Activated CD4-positive, alpha-beta T cell treated with anti-CD3 and anti-CD28 coated beads, Interleukin-2, Interleukin-6, amounts not matched to agents 100 ng/mL and 50 ng/mL, durations not matched to agents 16 hours and 8 hours (primary cell): ENCODE data around the gene ANKRD13D.

Experiments used
- DNase-seq: peaks from one replicate; pipeline ENCODE4 v3.0.0-alpha.2; 2020

The ANKRD13D gene

DNA sequence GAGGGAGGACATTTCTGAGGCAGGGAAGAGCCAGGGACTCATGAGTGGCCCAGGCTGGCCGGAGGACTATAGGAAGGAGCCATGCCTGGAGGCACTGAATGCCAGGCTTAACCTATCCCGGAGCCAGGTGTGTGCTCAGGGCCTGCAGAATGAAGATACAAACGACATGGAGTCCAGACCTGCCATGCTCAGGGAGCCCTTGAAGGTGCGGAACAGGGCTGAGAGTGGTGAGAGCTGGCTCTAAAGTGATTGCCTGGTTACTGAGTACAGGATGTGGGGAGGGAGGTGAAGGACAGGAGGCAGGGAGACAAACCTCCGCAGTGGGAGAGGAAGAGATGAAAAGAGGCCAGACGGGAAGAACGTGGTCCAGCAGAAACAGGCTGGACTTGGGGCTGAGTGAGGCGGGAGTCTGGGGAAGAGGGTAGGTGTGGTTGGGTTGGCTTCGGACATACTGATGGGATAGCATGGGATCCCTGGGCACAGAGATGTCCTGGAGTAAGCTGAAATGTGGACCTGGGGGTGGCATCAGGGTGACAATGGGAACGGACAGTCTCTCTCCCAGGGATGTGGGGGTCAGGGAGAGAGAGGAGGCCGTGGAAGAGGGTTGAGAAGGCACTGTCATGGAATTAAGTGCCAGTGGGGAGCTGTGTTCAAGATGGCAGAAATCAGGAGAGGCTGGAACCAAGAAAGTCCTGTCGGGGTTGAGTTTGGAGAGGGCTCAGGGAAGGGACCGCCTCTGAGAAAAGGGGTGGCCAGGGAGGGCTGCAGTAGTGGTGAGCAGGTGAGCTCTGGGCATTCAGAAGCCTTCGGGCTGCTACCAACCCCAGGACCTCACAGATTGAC lies 1.5 kb upstream of the ANKRD13D start:
- DNase-seq = peak; percentile 70

DNA sequence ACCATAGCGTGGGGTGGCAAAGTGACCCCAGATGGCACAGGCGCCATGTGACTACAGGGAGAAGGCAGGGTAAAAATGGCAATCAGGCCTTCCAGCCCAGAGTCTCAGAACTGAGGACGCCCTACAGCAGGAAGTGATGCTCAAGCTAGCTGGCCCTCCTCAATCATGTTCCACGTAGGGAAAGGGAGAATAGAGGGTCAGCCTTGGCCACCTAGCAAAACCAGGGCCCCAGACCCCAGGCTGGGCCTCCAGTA lies 978 bp upstream of the ANKRD13D start:
- no peak for DNase-seq

DNA sequence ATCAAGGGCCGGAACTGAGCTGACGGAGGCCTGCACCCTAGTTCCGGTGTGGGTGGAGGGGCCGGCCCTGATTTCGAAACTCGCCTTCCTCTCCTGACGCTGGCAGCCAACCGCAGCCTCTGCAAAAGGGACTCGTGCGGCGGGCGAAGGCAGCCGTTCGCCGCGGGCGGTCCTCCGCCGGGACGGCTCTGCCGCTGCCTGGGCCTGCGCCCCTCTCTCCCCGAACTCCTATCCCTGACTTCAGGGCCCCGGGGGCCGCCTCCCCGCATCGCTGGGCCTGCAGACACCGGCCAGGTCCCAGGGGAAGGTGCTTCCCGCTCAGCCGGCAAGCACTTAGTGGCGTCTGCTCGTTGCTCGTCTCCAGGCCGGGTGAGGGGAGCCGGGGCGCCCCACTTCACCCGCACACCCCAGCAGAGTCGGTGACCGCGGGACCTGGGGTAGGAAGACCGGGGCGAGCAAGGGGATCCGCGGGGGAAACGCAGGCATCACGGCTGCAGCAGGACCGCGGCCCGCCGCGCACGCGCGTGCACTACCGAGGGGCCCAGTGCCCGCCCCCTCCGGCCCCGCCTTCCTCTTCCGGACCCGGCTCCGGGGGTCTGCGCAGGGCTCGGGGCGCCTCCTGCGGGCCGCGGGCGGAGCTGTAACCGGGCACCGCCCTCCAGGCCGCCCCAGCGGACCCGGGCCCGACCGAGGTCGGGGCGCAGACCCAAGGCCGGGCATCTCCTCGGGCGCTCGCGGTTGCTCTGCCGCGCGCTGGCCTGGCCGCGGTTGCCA lies 464 bp upstream of the ANKRD13D start:
- DNase-seq = peak; percentile 95

DNA sequence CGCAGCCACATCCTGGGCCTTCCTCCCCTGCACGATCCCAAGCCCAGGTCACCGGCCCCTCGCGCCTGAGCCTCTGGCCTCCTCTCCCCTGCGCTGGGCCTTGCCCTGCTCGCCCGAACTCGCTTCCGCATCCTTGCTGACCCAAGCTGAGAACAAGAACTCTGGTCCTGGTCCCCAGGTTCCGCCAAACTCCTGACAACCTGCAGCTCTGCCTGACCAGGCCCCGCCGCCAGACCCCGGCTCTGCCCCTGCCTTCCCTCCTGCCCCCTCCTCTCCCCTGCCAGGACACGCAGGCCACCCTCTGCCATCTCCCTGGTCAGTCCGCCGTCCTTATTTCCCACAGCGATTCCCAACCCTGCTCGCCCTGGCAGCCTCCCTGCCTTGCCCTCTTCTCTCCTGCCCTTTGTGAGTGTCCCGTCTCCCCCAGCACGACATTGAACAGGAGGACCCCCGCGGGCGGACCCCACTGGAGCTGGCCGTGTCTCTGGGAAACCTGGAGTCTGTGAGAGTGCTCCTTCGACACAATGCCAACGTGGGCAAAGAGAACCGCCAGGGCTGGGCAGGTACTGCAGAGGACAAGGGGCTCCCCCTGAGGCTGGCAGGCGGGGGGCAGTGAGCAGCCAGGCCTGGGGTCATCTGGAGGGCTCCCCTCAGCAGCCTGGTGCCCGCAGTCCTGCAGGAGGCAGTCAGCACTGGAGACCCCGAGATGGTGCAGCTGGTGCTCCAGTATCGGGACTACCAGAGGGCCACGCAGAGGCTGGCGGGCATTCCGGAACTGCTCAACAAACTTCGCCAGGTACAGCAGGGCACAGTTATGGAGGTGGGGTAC lies 762 bp downstream of the ANKRD13D start:
- DNase-seq = no peak

GRCh38 chr11:67290801-67291200 lies 1.7 kb downstream of the ANKRD13D start:
- DNase-seq = no peak

GRCh38 chr11:67291481-67292381 lies 2.6 kb downstream of the ANKRD13D start:
- no peak for DNase-seq

GRCh38 chr11:67292671-67293070 lies 3.6 kb downstream of the ANKRD13D start:
- DNase-seq = no peak

DNA sequence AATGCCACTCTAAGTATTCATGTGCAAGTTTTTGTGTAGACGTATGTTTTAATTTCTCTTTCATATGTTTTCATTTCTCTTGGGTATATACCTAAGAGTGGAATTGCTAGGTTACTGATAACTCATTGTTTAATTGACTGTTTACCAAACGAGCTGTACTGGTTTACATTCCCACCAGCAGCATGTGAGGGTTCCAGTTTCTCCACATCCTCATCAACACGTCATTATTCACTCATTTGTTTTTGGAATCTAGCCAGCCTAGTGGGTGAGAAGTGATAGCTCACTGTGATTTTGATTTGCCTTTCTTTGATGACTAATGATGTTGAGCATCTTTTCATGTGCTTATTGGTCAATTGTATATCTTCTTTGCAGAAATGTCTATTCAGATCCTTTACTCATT lies 4.0 kb downstream of the ANKRD13D start:
- DNase-seq = no peak

DNA sequence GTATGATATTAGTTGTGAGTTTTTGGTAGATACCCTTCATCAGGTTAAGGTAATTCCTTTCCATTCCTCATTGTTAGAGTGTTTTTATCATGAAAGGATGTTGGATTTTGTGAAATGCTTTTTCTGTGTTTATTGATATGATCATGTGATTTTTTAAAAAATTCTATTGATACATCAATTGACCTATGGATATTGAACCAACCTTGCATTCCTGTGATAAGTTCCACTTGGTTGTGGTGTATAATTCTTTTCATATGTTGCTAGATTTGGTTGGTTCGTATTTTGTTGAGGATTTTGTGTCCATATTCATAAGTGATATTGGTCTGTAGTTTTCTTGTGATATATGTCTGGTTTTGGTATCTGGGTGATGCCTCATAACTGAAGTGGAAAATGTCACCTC lies 6.7 kb downstream of the ANKRD13D start:
- no peak for DNase-seq

GRCh38 chr11:67298786-67299185 lies 9.7 kb downstream of the ANKRD13D start:
- no peak for DNase-seq

DNA sequence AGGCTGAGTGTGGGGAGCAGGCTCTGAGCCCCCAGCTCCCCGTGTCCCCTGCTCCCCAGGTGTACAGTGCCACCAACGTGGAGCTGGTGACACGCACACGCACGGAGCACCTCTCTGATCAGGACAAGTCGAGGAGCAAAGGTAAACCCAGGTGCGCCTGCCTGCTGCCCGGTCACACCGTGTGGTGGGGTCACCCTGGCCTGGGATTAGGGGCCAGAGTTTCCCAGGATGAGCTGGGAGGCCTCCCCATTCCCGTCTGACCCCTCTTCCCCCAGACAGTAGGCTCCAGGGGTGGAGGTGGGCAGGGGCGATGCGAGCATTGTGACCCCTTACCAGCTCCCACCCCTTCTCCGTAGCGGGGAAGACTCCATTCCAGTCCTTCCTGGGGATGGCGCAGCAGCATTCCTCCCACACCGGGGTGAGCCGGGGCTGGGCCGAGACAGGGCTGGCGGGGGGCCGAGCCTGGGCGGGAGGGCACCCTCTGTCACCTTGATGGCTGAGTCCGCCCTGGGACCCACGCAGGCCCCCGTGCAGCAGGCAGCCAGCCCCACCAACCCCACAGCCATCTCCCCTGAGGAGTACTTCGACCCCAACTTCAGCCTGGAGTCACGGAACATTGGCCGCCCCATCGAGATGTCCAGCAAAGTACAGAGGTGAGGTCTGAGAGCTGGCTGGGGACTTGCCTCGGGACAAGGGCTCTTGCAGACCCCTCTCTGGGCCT lies 10.5 kb downstream of the ANKRD13D start:
- no peak for DNase-seq

- no peak for DNase-seq
Observed at GRCh38 chr11:67300256-67300755, 11.2 kb downstream of the ANKRD13D start.

GRCh38 chr11:67300756-67301312 lies 11.7 kb downstream of the ANKRD13D start:
- DNase-seq = no peak

DNA sequence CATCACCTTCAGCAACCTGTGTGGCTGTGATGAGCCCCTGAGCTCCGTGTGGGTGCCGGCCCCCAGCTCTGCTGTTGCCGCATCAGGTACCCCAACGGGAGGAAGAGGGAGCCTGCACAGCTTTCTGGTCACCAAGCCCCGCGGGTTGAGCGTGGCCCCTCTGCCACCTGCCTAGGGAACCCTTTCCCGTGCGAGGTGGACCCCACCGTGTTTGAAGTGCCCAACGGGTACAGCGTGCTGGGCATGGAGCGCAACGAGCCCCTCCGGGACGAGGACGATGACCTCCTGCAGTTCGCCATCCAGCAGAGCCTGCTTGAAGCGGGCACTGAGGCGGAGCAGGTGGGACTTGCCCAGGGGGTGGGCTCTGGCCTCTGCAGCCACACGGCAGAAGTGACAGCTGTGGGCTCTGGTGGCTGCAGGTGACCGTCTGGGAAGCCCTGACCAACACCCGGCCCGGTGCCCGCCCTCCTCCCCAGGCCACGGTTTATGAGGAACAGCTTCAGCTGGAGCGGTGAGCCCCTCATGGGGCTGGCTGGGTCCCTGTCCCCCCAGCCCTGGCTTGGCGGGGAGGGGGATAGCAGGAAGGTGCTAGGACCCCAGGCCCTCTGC lies 12.3 kb downstream of the ANKRD13D start:
- DNase-seq = no peak

GRCh38 chr11:67301951-67302516 lies 12.9 kb downstream of the ANKRD13D start:
- DNase-seq = no peak

DNA sequence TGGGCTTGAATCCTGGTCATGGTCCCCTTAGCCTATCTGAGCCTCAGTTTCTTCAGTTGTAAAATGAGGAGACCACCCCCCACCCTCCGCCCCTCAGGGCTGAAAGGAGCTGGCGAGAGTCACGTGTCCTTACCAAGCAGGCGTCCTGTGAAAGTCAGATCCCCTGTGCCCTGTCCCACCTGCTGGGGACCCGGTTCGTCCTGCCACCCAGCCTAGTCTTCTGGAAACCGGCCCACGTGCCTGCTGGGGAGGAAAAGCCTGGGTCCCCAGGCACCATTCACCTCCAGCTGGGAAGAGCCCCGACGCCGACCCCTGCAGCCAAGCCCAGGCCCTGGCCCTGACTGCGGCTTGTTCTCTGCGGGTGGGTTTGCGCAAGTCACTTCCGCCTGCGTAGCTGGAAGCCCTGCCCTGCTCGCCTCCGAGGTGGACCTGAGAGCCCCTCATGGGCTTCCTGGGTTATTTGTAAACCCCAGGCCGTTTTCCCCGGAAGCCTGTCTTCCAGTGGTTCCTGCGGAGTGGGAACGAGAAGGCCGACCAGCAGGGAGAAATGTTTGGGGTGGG lies 13.5 kb downstream of the ANKRD13D start:
- no peak for DNase-seq

GRCh38 chr11:67303132-67303834 lies 14.2 kb downstream of the ANKRD13D start, which contains the start of gene SSH3:
SSH3 (plus strand) TSS chr11:67303530; CDS start chr11:67303626, 96 bp downstream.
- DNase-seq = peak; percentile 54

DNA sequence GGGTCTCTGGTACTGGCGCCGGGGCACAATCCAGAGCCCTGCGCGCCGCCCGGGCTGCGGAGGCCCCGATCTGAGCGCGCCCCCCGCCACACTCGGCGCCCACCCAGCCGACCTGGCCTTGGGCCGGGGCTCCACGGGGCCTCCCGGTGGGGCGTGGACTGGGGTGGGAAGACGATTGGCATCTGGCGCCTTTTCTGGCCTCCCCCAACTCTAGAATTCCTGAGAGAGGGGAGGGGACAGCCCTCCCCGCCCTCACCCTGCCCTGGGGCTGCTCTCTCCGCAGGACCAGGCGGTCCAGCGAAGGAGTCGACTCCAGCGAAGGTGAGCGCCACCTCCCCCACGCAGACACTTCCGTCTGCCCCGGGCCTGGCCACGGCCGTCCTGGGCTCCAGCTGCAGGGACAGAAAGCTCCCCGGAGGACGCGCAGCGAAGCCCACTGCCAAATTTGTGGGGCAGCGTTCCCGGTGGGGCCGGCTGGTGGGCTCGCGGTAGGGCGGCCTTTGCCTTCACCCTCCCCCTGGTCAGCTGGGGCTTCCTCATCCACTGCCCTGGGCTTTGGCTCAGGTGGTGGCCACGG lies 14.8 kb downstream of the ANKRD13D start:
- DNase-seq = no peak
